Stimulated activated naive CD8-positive, alpha-beta T cell treated with anti-CD3 and anti-CD28 coated beads, Interleukin-15, amount 100 ng/mL, for 72 hours (primary cell): Measurements from ENCODE around the gene DISC1.

Experiments used
- ATAC-seq: fragments of 150-1000 bp; cut with Tn5 transposase; 2 replicates; pipeline ENCODE4 v1.10.0; 2021; ENCODE audit warnings: mild to moderate bottlenecking, moderate library complexity
- DNase-seq, 2 donors: peaks; one replicate each; pipeline ENCODE4 v3.0.0; 2021 to 2022
- H3K27ac Mint-ChIP-seq, 2 donors: one replicate each; pipeline ENCODE4 v1.8.0; 2022; ENCODE audit warnings: mild to moderate bottlenecking in 2 of 2, mixed read lengths in 2 of 2, moderate library complexity in 2 of 2
- H3K27me3 Mint-ChIP-seq: one replicate; pipeline ENCODE4 v1.8.0; 2022; ENCODE audit warnings: mixed read lengths
- H3K4me1 Mint-ChIP-seq: one replicate; pipeline ENCODE4 v1.8.0; 2022; ENCODE audit warnings: mild to moderate bottlenecking, mixed read lengths
- H3K4me3 Mint-ChIP-seq, 2 donors: one replicate each; pipeline ENCODE4 v1.8.0; 2022; ENCODE audit warnings: mild to moderate bottlenecking in 2 of 2, mixed read lengths in 2 of 2, moderate library complexity in 1 of 2
- H3K9me3 Mint-ChIP-seq, 2 donors: one replicate each; pipeline ENCODE4 v1.8.0; 2022; ENCODE audit warnings: mixed read lengths in 2 of 2

DISC1 gene

DNA sequence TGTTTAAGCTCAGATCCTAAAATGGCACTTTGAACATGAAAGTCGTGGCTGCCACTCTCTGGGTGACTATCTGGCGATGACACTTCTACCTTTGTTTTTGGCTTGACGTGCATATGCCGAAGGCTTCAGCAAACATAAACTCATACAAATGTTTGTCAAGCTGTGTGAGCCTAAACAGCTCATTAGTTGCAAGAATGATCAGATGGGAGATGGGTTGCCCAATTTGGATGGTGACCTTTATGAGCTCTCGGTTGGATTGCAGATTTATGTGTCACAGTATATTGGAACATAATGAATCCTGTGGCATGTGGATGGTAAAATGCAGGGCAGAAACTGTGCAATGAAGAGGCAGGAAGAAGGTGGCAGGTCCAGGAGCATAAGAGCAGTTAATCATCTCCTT, 229.3 kb downstream of the DISC1 start:
- Mint-ChIP-seq H3K27ac (no peak overlapping the region), H3K9me3 (no peaks in the 10 kb centered on the region), H3K4me1 (peaks cover 17% of the 10 kb centered on the region), H3K27me3 (no peaks in the 10 kb centered on the region), H3K4me3 (no peak overlapping the region)
- no peak for DNase-seq
- no peak for ATAC-seq

DNA sequence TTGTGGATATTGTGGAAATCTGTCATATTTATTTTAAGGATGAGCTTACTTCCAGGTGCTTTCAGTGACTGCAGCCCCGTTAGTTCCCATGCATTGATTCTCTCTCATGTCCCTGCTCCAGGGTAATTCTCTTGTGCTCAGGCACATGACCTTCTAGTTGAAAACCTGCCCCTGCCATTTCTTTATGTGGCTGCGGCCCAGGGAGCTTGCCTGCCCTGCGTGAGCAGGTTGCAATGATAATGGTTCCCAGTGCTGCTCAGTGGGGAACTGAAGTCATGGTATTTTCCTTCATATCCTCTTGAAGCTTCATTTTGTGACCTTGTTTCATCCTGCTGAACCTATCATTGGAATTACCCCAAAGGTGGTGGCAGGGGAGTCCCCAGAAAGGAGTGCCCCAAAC, 229.8 kb downstream of the DISC1 start:
- ATAC-seq (no peak), DNase-seq (no peak)
- Mint-ChIP-seq H3K4me1 (peaks cover 17% of the 10 kb centered on the region), H3K9me3 (no peaks in the 10 kb centered on the region), H3K27ac (no peak overlapping the region), H3K27me3 (no peaks in the 10 kb centered on the region), H3K4me3 (no peak overlapping the region)

GRCh38 chr1:231856894-231857293, 230.3 kb downstream of the DISC1 start:
- H3K27ac Mint-ChIP-seq: no peak overlapping the region

GRCh38 chr1:231857609-231858135, 231.1 kb downstream of the DISC1 start:
- Mint-ChIP-seq H3K4me1 (peaks cover 17% of the 10 kb centered on the region), H3K4me3 (no peak overlapping the region), H3K9me3 (no peaks in the 10 kb centered on the region), H3K27me3 (no peaks in the 10 kb centered on the region), H3K27ac (no peak overlapping the region)
- ATAC-seq (no peak), DNase-seq (no peak)

More at GRCh38 chr1:231856894-231857293, 230.3 kb downstream of the DISC1 start:
- DNase-seq (no peak), ATAC-seq (no peak)
- H3K9me3 Mint-ChIP-seq: no peaks in the 10 kb centered on the region
- peaks cover 17% of the 10 kb centered on the region for H3K4me1 Mint-ChIP-seq
- H3K27me3 Mint-ChIP-seq: no peaks in the 10 kb centered on the region
- H3K4me3 Mint-ChIP-seq: no peak overlapping the region

- Mint-ChIP-seq H3K27me3 (no peaks in the 10 kb centered on the region), H3K4me1 (peaks cover 17% of the 10 kb centered on the region), H3K9me3 (no peaks in the 10 kb centered on the region), H3K4me3 (no peak overlapping the region), H3K27ac (no peak overlapping the region)
- DNase-seq: no peak
- ATAC-seq: no peak
Measured at GRCh38 chr1:231860221-231861088, 233.9 kb downstream of the DISC1 start.

- Mint-ChIP-seq H3K27me3 (no peaks in the 10 kb centered on the region), H3K27ac (no peak overlapping the region), H3K9me3 (no peaks in the 10 kb centered on the region), H3K4me3 (no peak overlapping the region), H3K4me1 (peaks cover 21% of the 10 kb centered on the region)
- DNase-seq (no peak), ATAC-seq (no peak)
Measured at GRCh38 chr1:231861541-231862481, 235.2 kb downstream of the DISC1 start.

DNA sequence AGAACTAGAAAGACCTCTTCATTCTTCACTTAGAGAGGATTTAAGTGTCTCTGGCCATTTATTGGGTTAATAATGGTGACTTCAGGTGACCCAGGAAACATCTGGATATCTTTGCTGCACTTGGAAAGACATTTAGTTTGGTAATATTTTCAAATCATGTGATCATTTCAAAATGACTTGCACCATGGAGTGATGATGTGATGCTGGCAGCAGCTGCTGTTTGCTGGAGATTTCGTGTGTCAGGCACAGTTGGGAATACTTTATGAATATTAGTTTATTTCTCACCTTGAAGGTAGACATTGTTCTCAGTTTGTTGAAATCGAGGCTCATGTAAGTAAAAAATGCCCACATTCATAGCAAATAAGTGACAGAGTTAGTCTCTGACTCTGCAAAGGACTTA, 236.0 kb downstream of the DISC1 start:
- no peak for DNase-seq
- H3K27me3 Mint-ChIP-seq: no peaks in the 10 kb centered on the region
- peaks cover 24% of the 10 kb centered on the region for H3K4me1 Mint-ChIP-seq
- peak overlapping the region in 1 of 2 donors; percentile 3 for H3K27ac Mint-ChIP-seq
- H3K4me3 Mint-ChIP-seq: no peak overlapping the region
- no peaks in the 10 kb centered on the region for H3K9me3 Mint-ChIP-seq
- no peak for ATAC-seq

DNA sequence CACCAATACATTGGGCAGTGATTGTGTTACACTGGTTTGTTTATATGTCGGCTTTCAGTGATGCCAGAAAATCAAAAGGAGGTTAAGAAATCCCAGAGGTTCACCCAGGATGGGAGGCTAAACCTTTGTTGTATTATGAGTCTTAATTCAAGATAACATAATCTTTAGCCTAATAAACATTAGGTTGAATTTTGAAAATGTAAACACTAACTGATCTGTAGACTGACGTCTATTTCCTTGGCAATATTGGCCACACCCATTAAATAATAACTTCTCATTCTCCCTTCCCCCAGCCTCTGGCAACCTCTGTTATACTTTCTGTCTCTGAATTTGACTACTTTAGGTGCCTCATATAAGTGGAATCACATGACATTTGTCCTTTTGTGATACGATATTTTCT, 238.7 kb downstream of the DISC1 start:
- no peak overlapping the region for H3K27ac Mint-ChIP-seq
- H3K4me3 Mint-ChIP-seq: no peak overlapping the region
- DNase-seq: no peak
- no peak for ATAC-seq
- H3K27me3 Mint-ChIP-seq: no peaks in the 10 kb centered on the region
- no peaks in the 10 kb centered on the region for H3K9me3 Mint-ChIP-seq
- H3K4me1 Mint-ChIP-seq: peaks cover 25% of the 10 kb centered on the region

DNA sequence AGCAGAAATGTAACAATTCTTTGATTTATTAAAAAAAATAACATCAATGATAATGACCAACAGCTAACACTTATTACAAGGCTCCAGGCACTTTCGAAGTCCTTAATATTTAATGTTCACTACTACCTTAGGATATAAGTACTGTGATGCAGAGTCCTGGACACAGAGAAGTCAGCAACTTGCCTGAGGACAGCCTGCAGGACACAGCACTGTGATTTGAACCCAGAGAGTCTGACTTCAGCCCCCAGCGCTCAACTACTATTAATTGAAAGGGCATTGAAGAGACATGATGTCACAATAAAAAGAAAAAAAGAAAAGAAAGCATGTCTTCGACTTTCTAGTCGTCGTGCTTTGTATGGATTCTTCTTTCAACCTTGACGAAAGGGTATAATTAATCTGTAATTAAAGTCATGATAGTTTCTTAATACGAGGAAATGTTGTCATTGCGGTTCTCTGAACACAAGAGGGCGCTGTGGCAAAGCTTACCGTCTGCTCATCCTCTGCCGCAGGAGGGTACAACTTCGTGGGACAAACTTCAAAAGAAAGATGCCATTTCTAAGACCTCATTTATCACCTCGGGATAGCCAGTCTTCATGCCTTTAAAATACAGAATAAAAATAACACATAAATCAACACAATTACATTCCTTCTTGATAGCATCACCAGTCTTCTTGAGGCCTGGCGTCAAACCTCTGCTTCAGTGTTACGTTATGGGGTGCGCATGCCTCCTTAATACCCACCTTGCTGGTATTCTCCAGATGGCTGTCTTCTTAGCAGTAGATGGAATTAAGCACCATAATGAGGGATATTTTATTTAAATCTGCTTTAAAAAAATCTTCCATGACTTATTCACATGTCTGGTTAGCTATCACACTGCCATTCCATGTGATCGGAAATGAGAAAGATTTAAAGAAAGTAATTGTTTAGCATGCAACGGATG, 240.1 kb downstream of the DISC1 start:
- peaks cover 35% of the 10 kb centered on the region for H3K4me1 Mint-ChIP-seq
- no peak overlapping the region for H3K4me3 Mint-ChIP-seq
- DNase-seq: peak; percentile 39 to 46
- peak; percentile 37 for ATAC-seq
- H3K27me3 Mint-ChIP-seq: no peaks in the 10 kb centered on the region
- no peaks in the 10 kb centered on the region for H3K9me3 Mint-ChIP-seq
- peak overlapping the region in 1 of 2 donors; percentile 54 for H3K27ac Mint-ChIP-seq

DNA sequence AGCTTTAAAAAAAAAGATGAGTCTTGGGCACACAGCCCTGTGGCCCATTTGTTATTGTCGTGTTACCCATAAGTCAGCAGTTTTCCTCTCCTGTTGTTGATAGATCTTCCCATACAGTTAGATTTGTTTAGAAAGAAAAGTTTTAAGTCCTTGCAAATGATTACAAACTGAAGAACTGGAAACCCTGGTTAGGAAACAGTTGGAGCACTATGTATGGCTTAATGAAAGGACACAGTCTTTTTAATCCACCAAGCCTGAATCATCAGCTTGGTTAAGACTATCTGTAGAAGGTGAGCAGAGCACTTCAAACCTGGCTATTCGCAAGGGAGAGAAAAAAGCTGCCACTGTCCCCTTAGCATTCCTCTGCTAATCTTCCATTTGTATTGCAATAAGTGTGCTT, 241.0 kb downstream of the DISC1 start:
- H3K27ac Mint-ChIP-seq: no peak overlapping the region
- no peaks in the 10 kb centered on the region for H3K27me3 Mint-ChIP-seq
- no peak overlapping the region for H3K4me3 Mint-ChIP-seq
- peaks cover 44% of the 10 kb centered on the region for H3K4me1 Mint-ChIP-seq
- ATAC-seq (no peak), DNase-seq (no peak)
- no peaks in the 10 kb centered on the region for H3K9me3 Mint-ChIP-seq

- no peak for DNase-seq
- peak overlapping the region in 1 of 2 donors; percentile 21 for H3K27ac Mint-ChIP-seq
Measured at GRCh38 chr1:231869364-231869763, 242.8 kb downstream of the DISC1 start.

DNA sequence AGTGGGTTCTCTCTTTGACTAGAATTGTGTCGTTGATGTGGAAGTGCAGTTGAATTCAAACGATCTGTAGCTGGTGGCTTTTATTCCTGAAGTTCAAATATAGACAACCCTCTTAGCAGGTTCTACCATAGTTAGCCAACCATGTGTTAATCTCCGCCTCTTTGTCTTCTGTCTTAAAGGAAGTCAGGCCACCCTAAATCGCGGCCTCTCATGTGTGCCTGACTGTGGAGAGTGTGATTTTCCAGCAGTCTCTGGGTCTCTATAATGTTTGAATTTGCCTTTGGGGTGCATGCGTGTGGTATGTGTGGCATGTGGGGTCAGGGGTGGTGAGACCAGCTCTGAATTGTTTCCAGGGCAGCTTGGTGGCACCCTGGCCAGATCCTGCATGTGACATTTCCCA, 244.9 kb downstream of the DISC1 start:
- ATAC-seq (peak; percentile 42), DNase-seq (no peak)
- H3K4me3 Mint-ChIP-seq: peak overlapping the region in 1 of 2 donors; percentile 46
- H3K27me3 Mint-ChIP-seq: no peaks in the 10 kb centered on the region
- peaks cover 5 to 7% of the 10 kb centered on the region in 2 donors for H3K9me3 Mint-ChIP-seq
- peaks cover 45% of the 10 kb centered on the region for H3K4me1 Mint-ChIP-seq
- no peak overlapping the region for H3K27ac Mint-ChIP-seq

More at GRCh38 chr1:231869364-231869763, 242.8 kb downstream of the DISC1 start:
- no peaks in the 10 kb centered on the region for H3K9me3 Mint-ChIP-seq
- H3K4me3 Mint-ChIP-seq: no peak overlapping the region
- H3K27me3 Mint-ChIP-seq: no peaks in the 10 kb centered on the region
- H3K4me1 Mint-ChIP-seq: peaks cover 46% of the 10 kb centered on the region
- ATAC-seq: peak; percentile 43

DNA sequence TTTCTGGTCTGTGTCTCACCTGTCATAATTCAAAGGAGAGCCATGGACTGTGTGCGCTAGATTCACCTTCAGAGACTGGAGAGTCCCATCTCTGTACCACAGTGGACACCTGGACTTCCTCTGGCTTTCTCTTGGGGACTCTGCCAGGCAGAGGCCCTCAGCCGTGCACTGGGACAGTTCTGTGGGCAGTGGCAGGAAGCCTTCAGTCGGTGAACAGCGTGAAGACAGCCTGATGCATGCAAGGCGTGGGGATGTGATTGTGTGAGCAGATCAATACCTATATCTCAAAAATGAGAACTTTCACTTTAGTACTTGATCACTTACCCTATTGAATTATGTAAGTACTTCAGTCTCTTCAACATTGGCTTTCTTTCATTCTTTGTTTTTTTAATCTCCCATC, 245.3 kb downstream of the DISC1 start:
- peaks cover 41% of the 10 kb centered on the region for H3K4me1 Mint-ChIP-seq
- peak overlapping the region in 1 of 2 donors; percentile 49 for H3K27ac Mint-ChIP-seq
- H3K4me3 Mint-ChIP-seq: peak overlapping the region in 1 of 2 donors; percentile 46
- peaks cover 7 to 11% of the 10 kb centered on the region in 2 donors for H3K9me3 Mint-ChIP-seq
- ATAC-seq (peak; percentile 56), DNase-seq (peak in 1 of 2 donors; percentile 3)
- H3K27me3 Mint-ChIP-seq: no peaks in the 10 kb centered on the region

DNA sequence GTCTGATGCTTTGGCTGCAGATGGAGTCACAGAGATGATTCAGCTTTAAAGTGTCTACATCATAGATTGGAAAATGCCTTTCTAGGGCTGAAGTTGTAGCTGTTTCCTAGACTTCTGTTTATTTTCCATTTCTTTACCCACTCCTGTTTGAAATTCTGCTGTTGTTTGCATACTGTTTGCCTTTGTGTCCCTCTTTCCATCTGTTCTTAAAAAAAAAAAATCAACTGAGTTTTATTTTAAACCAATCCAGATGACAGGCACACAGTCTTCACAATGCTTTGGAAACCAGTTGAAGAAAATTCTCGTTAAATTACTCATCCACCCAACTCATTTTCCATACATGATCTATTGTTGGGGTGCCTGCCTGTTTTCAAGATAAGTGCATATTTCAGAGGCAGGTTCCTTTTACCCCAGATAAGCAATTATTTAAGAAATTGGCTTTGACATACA, 245.9 kb downstream of the DISC1 start:
- H3K4me3 Mint-ChIP-seq: peak overlapping the region in 1 of 2 donors; percentile 30

More for the DNA sequence above, 245.9 kb downstream of the DISC1 start:
- Mint-ChIP-seq H3K4me1 (peaks cover 39% of the 10 kb centered on the region), H3K27ac (no peak overlapping the region), H3K27me3 (no peaks in the 10 kb centered on the region), H3K9me3 (peaks cover 7 to 11% of the 10 kb centered on the region in 2 donors)
- no peak for DNase-seq
- no peak for ATAC-seq
